Activated T-cell treated with anti-CD3 and anti-CD28 coated beads, Interleukin-2, amount 50 U/mL, for 72 hours (primary cell): Measurements from ENCODE around the gene CEACAM3. TPM values are rescaled to one million over a fixed set of nuclear protein-coding genes. Genes with fewer than 3 reads are reported as not detected.
A peak's percentile ranks its signal among the peaks of the same experiment; 100 is the strongest.
"Not testable (repeated sequence)": the region's sequence is repeated elsewhere in the genome, so short reads cannot be mapped to it uniquely, and the experiment has no call there.

Experiments
- ATAC-seq, 2 donors: fragments of 150-1000 bp; cut with Tn5 transposase; replicated peaks in 1 of 2; 2 replicates each; pipeline ENCODE4 v1.10.0; 2021; ENCODE audit warnings: moderate library complexity in 2 of 2, mild to moderate bottlenecking in 1 of 2
- DNase-seq, 2 donors: peaks; one replicate each; pipeline ENCODE4 v3.0.0; 2021 to 2022; ENCODE audit warnings: mixed read lengths in 1 of 2
- H3K27ac Mint-ChIP-seq: one replicate; pipeline ENCODE4 v1.8.0; 2022; ENCODE audit warnings: mild to moderate bottlenecking, moderate library complexity, mixed read lengths
- H3K27me3 Mint-ChIP-seq: one replicate; pipeline ENCODE4 v1.8.0; 2022; ENCODE audit warnings: low read depth, mixed read lengths
- H3K36me3 Mint-ChIP-seq, 2 donors: one replicate each; pipeline ENCODE4 v1.8.0; 2022; ENCODE audit warnings: mixed read lengths in 2 of 2, mild to moderate bottlenecking in 1 of 2; ENCODE audit not compliant: insufficient read depth in 2 of 2
- H3K4me1 Mint-ChIP-seq: one replicate; pipeline ENCODE4 v1.8.0; 2022; ENCODE audit warnings: low read depth, mixed read lengths
- H3K4me3 Mint-ChIP-seq, 2 donors: one replicate each; pipeline ENCODE4 v1.8.0; 2022; ENCODE audit warnings: mild to moderate bottlenecking in 2 of 2, mixed read lengths in 2 of 2, moderate library complexity in 2 of 2
- H3K9me3 Mint-ChIP-seq, 2 donors: one replicate each; pipeline ENCODE4 v1.8.0; 2022; ENCODE audit warnings: mixed read lengths in 2 of 2
- total RNA-seq, 2 donors: library from RNA; stranded (reverse); gene quantifications; one replicate each; pipeline ENCODE4 v1.2.3, GENCODE V29; 2022

Gene CEACAM3
- total RNA-seq: not detected

- ATAC-seq (no peak), DNase-seq (no peak)
- Mint-ChIP-seq H3K4me3 (no peak within 1 kb of the TSS), H3K4me1 (peaks cover 6% of the 10 kb centered on the region), H3K9me3 (no peaks in the 10 kb centered on the region), H3K27me3 (peaks cover 50% of the 10 kb centered on the region), H3K36me3 (no peaks in the 10 kb centered on the region), H3K27ac (no peak within 1 kb of the TSS)
Observed at GRCh38 chr19:41796362-41796761, at the start of gene CEACAM3. CEACAM3 (plus strand) TSS chr19:41796587; CDS start chr19:41796678, 91 bp downstream.

GRCh38 chr19:41746593-41747227, 49.7 kb upstream of the CEACAM3 start:
- H3K27me3 Mint-ChIP-seq: peaks cover 85% of the 10 kb centered on the region

GRCh38 chr19:41748012-41748411, 48.4 kb upstream of the CEACAM3 start:
- H3K27me3 Mint-ChIP-seq: peaks cover 88% of the 10 kb centered on the region

More at GRCh38 chr19:41746593-41747227, 49.7 kb upstream of the CEACAM3 start:
- Mint-ChIP-seq H3K9me3 (no peaks in the 10 kb centered on the region), H3K36me3 (no peaks in the 10 kb centered on the region), H3K4me1 (peaks cover 2% of the 10 kb centered on the region), H3K27ac (no peak overlapping the region), H3K4me3 (no peak overlapping the region)
- peak; percentile 50 to 61 for DNase-seq
- peak; percentile 78 to 88 for ATAC-seq

GRCh38 chr19:41750248-41751134, 45.9 kb upstream of the CEACAM3 start:
- not testable (repeated sequence) for DNase-seq, H3K9me3 Mint-ChIP-seq, H3K4me3 Mint-ChIP-seq, H3K27ac Mint-ChIP-seq, H3K36me3 Mint-ChIP-seq, H3K4me1 Mint-ChIP-seq, ATAC-seq
- peaks cover 81% of the 10 kb centered on the region for H3K27me3 Mint-ChIP-seq

More at GRCh38 chr19:41748012-41748411, 48.4 kb upstream of the CEACAM3 start:
- H3K27ac Mint-ChIP-seq: no peak overlapping the region
- ATAC-seq: no peak
- H3K9me3 Mint-ChIP-seq: no peaks in the 10 kb centered on the region
- H3K36me3 Mint-ChIP-seq: no peaks in the 10 kb centered on the region
- no peak overlapping the region for H3K4me3 Mint-ChIP-seq
- H3K4me1 Mint-ChIP-seq: no peaks in the 10 kb centered on the region
- DNase-seq: no peak

- peaks cover 63% of the 10 kb centered on the region for H3K27me3 Mint-ChIP-seq
- ATAC-seq (peak; percentile 58 to 63), DNase-seq (peak; percentile 77 to 84)
- peaks cover 5% of the 10 kb centered on the region for H3K4me1 Mint-ChIP-seq
- no peaks in the 10 kb centered on the region for H3K9me3 Mint-ChIP-seq
- H3K36me3 Mint-ChIP-seq: no peaks in the 10 kb centered on the region
- no peak overlapping the region for H3K4me3 Mint-ChIP-seq
- H3K27ac Mint-ChIP-seq: no peak overlapping the region
Observed at GRCh38 chr19:41753159-41753558, 43.2 kb upstream of the CEACAM3 start.

- Mint-ChIP-seq H3K4me1 (peaks cover 5% of the 10 kb centered on the region), H3K36me3 (no peaks in the 10 kb centered on the region), H3K27ac (no peak overlapping the region), H3K27me3 (peaks cover 63% of the 10 kb centered on the region), H3K4me3 (no peak overlapping the region), H3K9me3 (no peaks in the 10 kb centered on the region)
- peak; percentile 71 for DNase-seq
- peak; percentile 81 to 87 for ATAC-seq
Observed at GRCh38 chr19:41753936-41754529, 42.4 kb upstream of the CEACAM3 start.

GRCh38 chr19:41755328-41755913, 41.0 kb upstream of the CEACAM3 start, which contains the start of gene CEACAM6:
CEACAM6 (plus strand) TSS chr19:41755530; CDS start chr19:41755639, 109 bp downstream.
- no peak within 1 kb of the TSS for H3K4me3 Mint-ChIP-seq
- ATAC-seq (no peak), DNase-seq (no peak)
- no peak within 1 kb of the TSS for H3K27ac Mint-ChIP-seq
- no peaks in the 10 kb centered on the region for H3K36me3 Mint-ChIP-seq
- H3K9me3 Mint-ChIP-seq: no peaks in the 10 kb centered on the region
- H3K4me1 Mint-ChIP-seq: peaks cover 5% of the 10 kb centered on the region
- peaks cover 73% of the 10 kb centered on the region for H3K27me3 Mint-ChIP-seq

GRCh38 chr19:41758846-41759245, 37.5 kb upstream of the CEACAM3 start:
- no peaks in the 10 kb centered on the region for H3K9me3 Mint-ChIP-seq

GRCh38 chr19:41767115-41767514, 29.3 kb upstream of the CEACAM3 start:
- DNase-seq (no peak), ATAC-seq (no peak)
- Mint-ChIP-seq H3K36me3 (no peaks in the 10 kb centered on the region), H3K27ac (no peak overlapping the region), H3K4me3 (no peak overlapping the region), H3K9me3 (no peaks in the 10 kb centered on the region), H3K27me3 (peaks cover 73% of the 10 kb centered on the region), H3K4me1 (peaks cover 10% of the 10 kb centered on the region)

More at GRCh38 chr19:41758846-41759245, 37.5 kb upstream of the CEACAM3 start:
- ATAC-seq: no peak
- H3K27me3 Mint-ChIP-seq: peaks cover 75% of the 10 kb centered on the region
- no peak overlapping the region for H3K27ac Mint-ChIP-seq
- no peak for DNase-seq
- no peaks in the 10 kb centered on the region for H3K36me3 Mint-ChIP-seq
- H3K4me1 Mint-ChIP-seq: peaks cover 2% of the 10 kb centered on the region
- no peak overlapping the region for H3K4me3 Mint-ChIP-seq

- H3K4me1 Mint-ChIP-seq: peaks cover 20% of the 10 kb centered on the region
- not testable (repeated sequence) for ATAC-seq, H3K36me3 Mint-ChIP-seq, DNase-seq, H3K9me3 Mint-ChIP-seq, H3K4me3 Mint-ChIP-seq, H3K27ac Mint-ChIP-seq
- H3K27me3 Mint-ChIP-seq: peaks cover 73% of the 10 kb centered on the region
Observed at GRCh38 chr19:41768105-41768504, 28.3 kb upstream of the CEACAM3 start.

- Mint-ChIP-seq H3K4me3 (no peak overlapping the region), H3K27me3 (peaks cover 71% of the 10 kb centered on the region), H3K4me1 (peaks cover 35% of the 10 kb centered on the region)
Observed at GRCh38 chr19:41769608-41770007, 26.8 kb upstream of the CEACAM3 start.

GRCh38 chr19:41771410-41771809, 25.0 kb upstream of the CEACAM3 start:
- ATAC-seq: peak in 1 of 2 donors; percentile 75
- H3K36me3 Mint-ChIP-seq: no peaks in the 10 kb centered on the region

More at GRCh38 chr19:41769608-41770007, 26.8 kb upstream of the CEACAM3 start:
- ATAC-seq (no peak), DNase-seq (no peak)
- no peaks in the 10 kb centered on the region for H3K9me3 Mint-ChIP-seq
- no peak overlapping the region for H3K27ac Mint-ChIP-seq
- H3K36me3 Mint-ChIP-seq: no peaks in the 10 kb centered on the region

More at GRCh38 chr19:41771410-41771809, 25.0 kb upstream of the CEACAM3 start:
- Mint-ChIP-seq H3K27me3 (peaks cover 67% of the 10 kb centered on the region), H3K4me3 (no peak overlapping the region), H3K27ac (no peak overlapping the region), H3K4me1 (peaks cover 42% of the 10 kb centered on the region), H3K9me3 (no peaks in the 10 kb centered on the region)
- DNase-seq: no peak
